Neutrophil (primary cell): ENCODE data around the gene ADCY5.

Source experiments
- H3K27ac ChIP-seq: fragments of 200-600 bp; sonication (generic); 2 replicates; pipeline ENCODE4 v1.5.1; 2016; ENCODE audit warnings: mild to moderate bottlenecking, moderate library complexity
- H3K27me3 ChIP-seq: fragments of 200-600 bp; sonication (generic); 2 replicates; pipeline ENCODE4 v1.6.0; 2016; ENCODE audit warnings: mild to moderate bottlenecking
- H3K36me3 ChIP-seq: fragments of 200-600 bp; sonication (generic); 2 replicates; pipeline ENCODE4 v1.5.1; 2017
- H3K4me1 ChIP-seq, 2 experiments: fragments of 200-600 bp in 1 of 2; sonication (generic) in 1 of 2; 1 replicate in 1 of 2; 2 replicates in 1 of 2; pipeline versions ENCODE4 v1.5.1 to v1.6.1; 2013 to 2016; ENCODE audit warnings: low read depth in 1 of 2, low read length in 1 of 2, mild to moderate bottlenecking in 1 of 2, moderate library complexity in 1 of 2; ENCODE audit not compliant: control insufficient read depth in 1 of 2, insufficient read depth in 1 of 2
- H3K4me3 ChIP-seq, 2 experiments: fragments of 200-600 bp in 1 of 2; sonication (generic) in 1 of 2; 1 replicate in 1 of 2; 2 replicates in 1 of 2; pipeline ENCODE4 v1.5.1; 2013 to 2016; ENCODE audit warnings: low read depth in 1 of 2, low read length in 1 of 2, mild to moderate bottlenecking in 1 of 2, moderate library complexity in 1 of 2
- H3K9me3 ChIP-seq: fragments of 200-600 bp; sonication (generic); 2 replicates; pipeline ENCODE4 v1.5.1; 2016
- CTCF ChIP-seq: fragments of 200-600 bp; sonication (generic); IDR thresholded peaks from 2 replicates; pipeline ENCODE4 v1.5.1; 2016; ENCODE audit warnings: antibody characterized with exemption

The ADCY5 gene

GRCh38 chr3:123344907-123345594 is 103.8 kb downstream of the ADCY5 start:
- Histone ChIP-seq H3K36me3 (no peaks in the 10 kb centered on the region), H3K4me3 (no peak overlapping the region), H3K27ac (no peak overlapping the region), H3K27me3 (peaks cover 15% of the 10 kb centered on the region), H3K4me1 (no peaks in the 10 kb centered on the region), H3K9me3 (no peaks in the 10 kb centered on the region)
- TF ChIP-seq CTCF, result no peak

GRCh38 chr3:123344175-123344906 is 104.5 kb downstream of the ADCY5 start:
- Histone ChIP-seq H3K27ac (no peak overlapping the region), H3K27me3 (peaks cover 11% of the 10 kb centered on the region), H3K9me3 (no peaks in the 10 kb centered on the region), H3K36me3 (no peaks in the 10 kb centered on the region), H3K4me3 (no peak overlapping the region), H3K4me1 (no peaks in the 10 kb centered on the region)
- TF ChIP-seq CTCF, result no peak

DNA sequence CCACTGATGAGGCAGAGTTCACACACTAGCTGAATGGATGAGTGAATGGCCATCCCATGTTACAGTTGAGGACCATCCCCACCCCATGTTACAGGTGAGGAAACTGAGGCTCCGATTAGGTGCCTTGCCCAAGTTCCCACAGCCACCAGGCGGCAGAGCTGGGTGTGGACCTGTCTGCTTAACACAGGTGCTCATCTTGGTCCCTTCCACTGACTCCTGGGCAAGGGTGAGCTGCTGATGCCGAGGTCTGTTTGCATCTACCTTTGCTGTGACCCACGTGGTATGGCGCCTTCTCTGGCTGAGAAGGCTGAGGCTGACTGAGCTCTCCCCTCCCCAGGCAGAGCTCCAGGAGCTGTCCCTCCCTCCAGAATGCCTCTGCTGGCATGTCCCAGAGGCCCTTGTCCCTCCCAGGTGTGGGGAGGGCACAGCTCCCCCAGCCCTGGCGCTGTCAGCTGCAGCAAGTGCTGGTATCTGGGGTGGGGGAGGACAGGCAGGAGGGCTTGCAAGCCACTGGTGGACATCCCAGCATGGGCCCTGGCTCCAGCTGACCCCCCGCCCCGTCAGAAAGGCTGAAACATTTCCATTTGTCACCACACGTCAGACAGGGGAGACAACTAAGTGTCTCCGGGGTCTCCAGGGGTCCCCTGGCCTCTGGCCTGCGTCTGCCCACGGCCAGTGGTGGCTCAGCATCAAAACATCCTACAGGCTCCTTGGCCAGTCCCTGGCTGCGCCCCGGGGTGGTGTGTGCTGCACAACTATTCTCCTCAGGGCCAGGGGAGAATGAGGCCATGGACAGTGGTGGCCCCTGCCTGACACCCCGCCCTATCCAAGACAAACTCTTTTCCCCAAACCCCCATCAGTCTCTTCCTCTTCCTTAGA is 105.4 kb downstream of the ADCY5 start:
- no peaks in the 10 kb centered on the region for H3K4me1 ChIP-seq
- H3K27me3 ChIP-seq, result peaks cover 11% of the 10 kb centered on the region
- no peak overlapping the region for H3K4me3 ChIP-seq
- no peaks in the 10 kb centered on the region for H3K9me3 ChIP-seq
- no peaks in the 10 kb centered on the region for H3K36me3 ChIP-seq
- no peak overlapping the region for H3K27ac ChIP-seq
- no peak for TF ChIP-seq CTCF

- Histone ChIP-seq H3K36me3 (no peaks in the 10 kb centered on the region), H3K27ac (no peak overlapping the region)
- TF ChIP-seq CTCF, result no peak
Observed at GRCh38 chr3:123342631-123343080, 106.2 kb downstream of the ADCY5 start.

DNA sequence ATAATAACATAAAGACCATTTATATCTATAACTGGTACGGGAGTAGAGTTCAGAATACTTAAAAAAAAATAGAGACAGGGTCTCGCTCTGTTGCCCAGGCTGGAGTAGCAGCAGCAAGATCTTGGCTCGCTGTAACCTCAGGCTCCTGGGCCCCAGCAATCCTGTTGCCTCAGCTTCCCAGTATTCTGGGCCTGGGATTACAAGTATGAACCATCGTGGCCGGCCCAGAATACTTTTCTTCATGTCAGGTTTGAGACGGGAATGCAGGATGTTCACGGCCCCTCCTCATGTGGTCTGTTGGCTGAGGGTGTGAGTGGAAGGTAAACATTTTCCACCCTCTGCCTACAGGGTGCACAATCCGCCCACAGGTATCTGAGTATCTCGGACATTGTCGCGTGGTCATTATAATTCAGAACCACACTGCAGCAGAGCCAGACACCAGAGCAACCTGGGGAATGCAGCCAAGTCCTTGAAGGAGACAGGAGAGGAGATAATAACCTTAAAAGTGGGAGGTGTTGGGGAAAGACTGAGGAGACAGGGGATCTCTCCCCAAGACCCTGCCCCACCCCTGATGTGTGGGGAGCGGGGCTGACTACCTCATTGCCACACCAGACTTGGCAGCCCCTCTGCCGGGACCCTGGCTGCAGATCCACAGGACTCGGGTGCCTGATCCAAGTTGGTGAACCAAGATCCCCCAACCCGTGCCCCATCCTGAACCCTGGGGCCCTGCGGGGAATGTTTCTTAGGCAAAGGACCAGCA is 106.8 kb downstream of the ADCY5 start:
- H3K27me3 ChIP-seq, result peaks cover 4% of the 10 kb centered on the region
- no peak overlapping the region for H3K27ac ChIP-seq
- H3K36me3 ChIP-seq, result no peaks in the 10 kb centered on the region
- H3K4me3 ChIP-seq, result no peak overlapping the region
- no peak for TF ChIP-seq CTCF
- H3K4me1 ChIP-seq, result no peaks in the 10 kb centered on the region
- H3K9me3 ChIP-seq, result no peaks in the 10 kb centered on the region

More at GRCh38 chr3:123342631-123343080, 106.2 kb downstream of the ADCY5 start:
- Histone ChIP-seq H3K4me1 (no peaks in the 10 kb centered on the region), H3K4me3 (no peak overlapping the region), H3K27me3 (peaks cover 10% of the 10 kb centered on the region), H3K9me3 (no peaks in the 10 kb centered on the region)
